ENCODE results near the gene SPTB.

SPTB gene

GRCh38 chr14:64865109-64865508, 14.6 kb downstream of the SPTB start:
- no peaks in the 10 kb centered on the region for H3K36me3 ChIP-seq
- H3K4me1 ChIP-seq (ENCODE audit: control insufficient read depth in 1 of 2, insufficient read depth in 1 of 2, low read depth in 1 of 2, low read length in 1 of 2): no peaks in the 10 kb centered on the region
- peaks cover 10% of the 10 kb centered on the region for H3K27me3 ChIP-seq
- no peak overlapping the region for H3K4me3 ChIP-seq (ENCODE audit: low read depth in 1 of 2, low read length in 1 of 2)
- no peaks in the 10 kb centered on the region for H3K9me3 ChIP-seq
- TF ChIP-seq CTCF (IDR thresholded peaks at IDR 0.05): no peak
- H3K27ac ChIP-seq: no peak overlapping the region

- TF ChIP-seq CTCF (IDR thresholded peaks at IDR 0.05): no peak
- Histone ChIP-seq H3K27me3 (peaks cover 13% of the 10 kb centered on the region), H3K4me3 (ENCODE audit: low read depth in 1 of 2, low read length in 1 of 2) (no peak overlapping the region), H3K36me3 (no peaks in the 10 kb centered on the region), H3K9me3 (no peaks in the 10 kb centered on the region), H3K27ac (no peak overlapping the region), H3K4me1 (ENCODE audit: control insufficient read depth in 1 of 2, insufficient read depth in 1 of 2, low read depth in 1 of 2, low read length in 1 of 2) (no peaks in the 10 kb centered on the region)
These were observed 15.4 kb downstream of the SPTB start for GRCh38 chr14:64864258-64864657.

- no peak overlapping the region for H3K4me3 ChIP-seq (ENCODE audit: low read depth in 1 of 2, low read length in 1 of 2)
- H3K27me3 ChIP-seq: peaks cover 20% of the 10 kb centered on the region
- no peak for TF ChIP-seq CTCF (IDR thresholded peaks at IDR 0.05)
- H3K36me3 ChIP-seq: no peaks in the 10 kb centered on the region
- no peaks in the 10 kb centered on the region for H3K9me3 ChIP-seq
- H3K4me1 ChIP-seq (ENCODE audit: control insufficient read depth in 1 of 2, insufficient read depth in 1 of 2, low read depth in 1 of 2, low read length in 1 of 2): no peaks in the 10 kb centered on the region
- H3K27ac ChIP-seq: no peak overlapping the region
These were observed 17.8 kb downstream of the SPTB start for GRCh38 chr14:64861916-64862315.

- no peak overlapping the region for H3K27ac ChIP-seq
- H3K9me3 ChIP-seq: no peaks in the 10 kb centered on the region
- no peaks in the 10 kb centered on the region for H3K36me3 ChIP-seq
- peaks cover 20% of the 10 kb centered on the region for H3K27me3 ChIP-seq
- H3K4me3 ChIP-seq (ENCODE audit: low read depth in 1 of 2, low read length in 1 of 2): no peak overlapping the region
- peaks cover under 1 to 12% of the 10 kb centered on the region in 2 experiments for H3K4me1 ChIP-seq (ENCODE audit: control insufficient read depth in 1 of 2, insufficient read depth in 1 of 2, low read depth in 1 of 2, low read length in 1 of 2)
- no peak for TF ChIP-seq CTCF (IDR thresholded peaks at IDR 0.05)
These were observed 19.7 kb downstream of the SPTB start for GRCh38 chr14:64860039-64860438.

- H3K4me1 ChIP-seq (ENCODE audit: control insufficient read depth in 1 of 2, insufficient read depth in 1 of 2, low read depth in 1 of 2, low read length in 1 of 2): peaks cover 8 to 19% of the 10 kb centered on the region in 2 experiments
- no peak for TF ChIP-seq CTCF (IDR thresholded peaks at IDR 0.05)
These were observed 21.5 kb downstream of the SPTB start for GRCh38 chr14:64857979-64858744.

More at GRCh38 chr14:64857979-64858744, 21.5 kb downstream of the SPTB start:
- Histone ChIP-seq H3K27me3 (peaks cover 14% of the 10 kb centered on the region), H3K4me3 (ENCODE audit: low read depth in 1 of 2, low read length in 1 of 2) (no peak overlapping the region), H3K9me3 (no peaks in the 10 kb centered on the region), H3K27ac (no peak overlapping the region), H3K36me3 (no peaks in the 10 kb centered on the region)
